Activated CD8-positive, alpha-beta memory T cell treated with anti-CD3 and anti-CD28 coated beads for 1 hour (primary cell): Measurements from ENCODE around the gene RUNX2.

Experiments used
- DNase-seq, 2 donors: peaks; one replicate each; pipeline ENCODE4 v3.0.0-alpha.2; 2020; ENCODE audit warnings: low read depth in 1 of 2; ENCODE audit errors: extremely low read depth in 1 of 2

The RUNX2 gene

GRCh38 chr6:45609141-45609638 lies 281.1 kb downstream of the RUNX2 start:
- no peak for DNase-seq

GRCh38 chr6:45610374-45610773 lies 282.2 kb downstream of the RUNX2 start:
- no peak for DNase-seq

- no peak for DNase-seq
Observed at GRCh38 chr6:45610832-45611231, 282.7 kb downstream of the RUNX2 start.

- no peak for DNase-seq
Observed at GRCh38 chr6:45611491-45611890, 283.4 kb downstream of the RUNX2 start.

GRCh38 chr6:45613656-45614055 lies 285.5 kb downstream of the RUNX2 start:
- DNase-seq = no peak

GRCh38 chr6:45614488-45615285 lies 286.6 kb downstream of the RUNX2 start:
- DNase-seq = no peak

- DNase-seq = no peak
Observed at GRCh38 chr6:45616209-45616608, 288.1 kb downstream of the RUNX2 start.

GRCh38 chr6:45617441-45617840 lies 289.3 kb downstream of the RUNX2 start:
- DNase-seq = no peak

GRCh38 chr6:45618259-45618658 lies 290.1 kb downstream of the RUNX2 start:
- no peak for DNase-seq

- no peak for DNase-seq
Observed at GRCh38 chr6:45619211-45619760, 291.2 kb downstream of the RUNX2 start.

- DNase-seq = no peak
Observed at GRCh38 chr6:45619994-45620471, 291.9 kb downstream of the RUNX2 start.

- no peak for DNase-seq
Observed at GRCh38 chr6:45624228-45624627, 296.1 kb downstream of the RUNX2 start.

GRCh38 chr6:45625191-45625664 lies 297.1 kb downstream of the RUNX2 start:
- no peak for DNase-seq

- DNase-seq = no peak
Observed at GRCh38 chr6:45626087-45626891, 298.2 kb downstream of the RUNX2 start.

- no peak for DNase-seq
Observed at GRCh38 chr6:45630314-45630713, 302.2 kb downstream of the RUNX2 start.

GRCh38 chr6:45630801-45631200 lies 302.7 kb downstream of the RUNX2 start:
- DNase-seq = no peak

- no peak for DNase-seq
Observed at GRCh38 chr6:45631396-45631795, 303.3 kb downstream of the RUNX2 start.

- DNase-seq = no peak
Observed at GRCh38 chr6:45633272-45633908, 305.3 kb downstream of the RUNX2 start.

GRCh38 chr6:45634231-45634630 lies 306.1 kb downstream of the RUNX2 start:
- DNase-seq = no peak

- no peak for DNase-seq
Observed at GRCh38 chr6:45635284-45635867, 307.2 kb downstream of the RUNX2 start.
